SU-DHL-6 (cell line): ENCODE measurements around the gene CTNNA2.

ENCODE experiments used
- CTCF ChIP-seq: fragments of 200-600 bp; sonication (generic); IDR thresholded peaks from one replicate; pipeline ENCODE4 v1.5.1; 2017; ENCODE audit warnings: antibody characterized with exemption, mild to moderate bottlenecking, low read length, moderate library complexity; ENCODE audit not compliant: insufficient read depth, poor library complexity, severe bottlenecking
- EZH2phosphoT487 ChIP-seq: fragments of 200-600 bp; sonication (generic), shearing (Covaris generic); conservative IDR thresholded peaks from 2 replicates; pipeline ENCODE4 v1.6.1; 2018; ENCODE audit warnings: mild to moderate bottlenecking, antibody characterized with exemption, low read length, moderate library complexity, mixed read lengths

- TF ChIP-seq CTCF: no peak
- no peak for TF ChIP-seq EZH2phosphoT487
These were observed 677.3 kb downstream of the CTNNA2 start for GRCh38 chr2:80190166-80190565.
